Activated CD4-positive, alpha-beta T cell treated with anti-CD3 and anti-CD28 coated beads, Interleukin-2, amount 10 ng/mL, durations not matched to agents 7 days and 5 days (primary cell): ENCODE results near the gene FOXE3. TPM values are rescaled to one million over a fixed set of nuclear protein-coding genes. Genes with fewer than 3 reads are reported as not detected.

Experiments used
- CTCF ChIA-PET: fragments of 350-600 bp; sonication (Branson Sonifier 250); formaldehyde crosslinking; loops from one replicate; lab custom pipeline; 2021; ENCODE audit warnings: antibody characterized with exemption; lab: Charles Lee
- POLR2A ChIA-PET: fragments of 350-600 bp; sonication (Branson Sonifier 250); formaldehyde crosslinking; loops from one replicate; lab custom pipeline; 2021; ENCODE audit warnings: antibody characterized with exemption; lab: Charles Lee
- DNase-seq: peaks from one replicate; pipeline ENCODE4 v3.0.0-alpha.2; 2020
- H3K27ac Mint-ChIP-seq: one replicate; pipeline ENCODE4 v1.8.0; 2021; ENCODE audit warnings: mild to moderate bottlenecking, moderate library complexity, mixed read lengths
- H3K27me3 Mint-ChIP-seq: one replicate; pipeline ENCODE4 v1.8.0; 2021; ENCODE audit warnings: mixed read lengths
- H3K36me3 Mint-ChIP-seq: one replicate; pipeline ENCODE4 v1.8.0; 2021; ENCODE audit warnings: low read depth, mixed read lengths
- H3K4me1 Mint-ChIP-seq: one replicate; pipeline ENCODE4 v1.8.0; 2021; ENCODE audit warnings: mixed read lengths
- H3K4me3 Mint-ChIP-seq: one replicate; pipeline ENCODE4 v1.8.0; 2021; ENCODE audit warnings: mild to moderate bottlenecking, moderate library complexity, mixed read lengths
- H3K9me3 Mint-ChIP-seq: one replicate; pipeline ENCODE4 v1.8.0; 2021; ENCODE audit warnings: mixed read lengths
- total RNA-seq, 2 experiments: library from RNA; stranded (reverse); gene quantifications; one replicate each; pipeline ENCODE4 v1.2.3, GENCODE V29; 2021

Gene FOXE3
- total RNA-seq, 2 experiments from 2014 or later = not detected

DNA sequence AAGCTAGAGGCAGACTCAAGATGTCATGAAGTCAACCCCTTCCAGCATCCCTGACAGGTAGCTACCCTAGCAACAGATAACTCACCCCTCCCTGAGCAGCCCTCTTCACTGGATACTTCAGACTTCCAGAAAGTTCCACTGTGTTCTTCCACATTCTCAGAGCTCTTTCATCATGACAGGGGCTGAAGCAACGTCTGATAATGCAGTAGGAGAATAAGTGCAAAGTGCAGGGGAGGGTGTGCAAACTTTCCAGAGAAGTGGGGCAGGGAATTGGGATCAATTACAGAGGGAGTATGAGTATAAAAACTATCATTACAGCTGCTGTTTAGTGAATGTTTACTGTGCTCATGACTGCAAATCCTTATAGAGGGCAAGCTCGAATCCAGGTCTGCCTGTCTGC, 26.4 kb upstream of the FOXE3 start:
- CTCF ChIA-PET = interaction anchor here (0.9 to 1.7 kb wide), 7 partner anchors 12 to 323 kb away, joined by 3 to 5 read pairs (median 4); partner anchors contain the start of gene FOXD2

GRCh38 chr1:47390843-47391242, 25.2 kb upstream of the FOXE3 start:
- Mint-ChIP-seq H3K9me3 (no peaks in the 10 kb centered on the region), H3K27ac (no peak overlapping the region), H3K4me3 (no peak overlapping the region), H3K4me1 (no peaks in the 10 kb centered on the region), H3K36me3 (no peaks in the 10 kb centered on the region), H3K27me3 (peaks cover 1% of the 10 kb centered on the region)
- DNase-seq = no peak
- ChIA-PET POLR2A (no interaction called here), CTCF (interaction anchor here (1.0 to 1.7 kb wide), 3 partner anchors 12 to 329 kb away, joined by 3 to 4 read pairs (median 4); no protein-coding TSS in a partner anchor)

More for the DNA sequence above, 26.4 kb upstream of the FOXE3 start:
- no peak overlapping the region for H3K4me3 Mint-ChIP-seq
- H3K36me3 Mint-ChIP-seq = no peaks in the 10 kb centered on the region
- DNase-seq = no peak
- no peak overlapping the region for H3K27ac Mint-ChIP-seq
- POLR2A ChIA-PET = no interaction called here
- H3K4me1 Mint-ChIP-seq = no peaks in the 10 kb centered on the region
- H3K27me3 Mint-ChIP-seq = peaks cover 1% of the 10 kb centered on the region
- H3K9me3 Mint-ChIP-seq = no peaks in the 10 kb centered on the region

- CTCF ChIA-PET = no interaction called here
- POLR2A ChIA-PET = no interaction called here
- Mint-ChIP-seq H3K4me1 (no peaks in the 10 kb centered on the region), H3K36me3 (no peaks in the 10 kb centered on the region), H3K4me3 (no peak overlapping the region), H3K27ac (no peak overlapping the region), H3K9me3 (no peaks in the 10 kb centered on the region), H3K27me3 (peaks cover 1% of the 10 kb centered on the region)
- DNase-seq = no peak
Observed at GRCh38 chr1:47393141-47393540, 22.9 kb upstream of the FOXE3 start.

DNA sequence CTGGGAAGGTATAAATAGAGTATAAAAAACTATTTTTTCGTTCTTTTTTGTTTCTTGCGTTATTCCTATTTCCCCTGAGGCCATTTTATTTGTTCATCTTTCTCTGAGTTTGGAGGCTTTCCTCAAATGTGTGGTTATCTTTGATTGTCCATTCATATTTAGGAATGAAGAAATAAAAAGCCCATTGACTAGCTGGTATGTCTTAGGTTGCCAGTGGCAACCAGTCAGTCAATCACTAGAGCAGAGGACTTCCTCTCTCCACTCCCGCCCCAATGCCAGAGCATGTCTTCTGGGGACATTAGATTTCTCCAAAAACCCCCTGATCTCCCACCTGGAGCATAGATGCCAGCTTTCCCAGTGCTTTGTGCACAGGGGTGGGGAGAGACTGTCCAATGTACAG, 20.7 kb upstream of the FOXE3 start:
- POLR2A ChIA-PET = no interaction called here
- H3K4me3 Mint-ChIP-seq = no peak overlapping the region
- no peak for DNase-seq
- H3K36me3 Mint-ChIP-seq = no peaks in the 10 kb centered on the region
- CTCF ChIA-PET = interaction anchor here (1.3 kb wide), 1 partner anchor 14 kb away, joined by 3 read pairs; no protein-coding TSS in a partner anchor
- H3K27ac Mint-ChIP-seq = no peak overlapping the region
- H3K27me3 Mint-ChIP-seq = peaks cover 1% of the 10 kb centered on the region
- H3K4me1 Mint-ChIP-seq = no peaks in the 10 kb centered on the region
- no peaks in the 10 kb centered on the region for H3K9me3 Mint-ChIP-seq

- Mint-ChIP-seq H3K9me3 (no peaks in the 10 kb centered on the region), H3K4me3 (no peak overlapping the region), H3K4me1 (no peaks in the 10 kb centered on the region), H3K27me3 (peaks cover 6% of the 10 kb centered on the region), H3K36me3 (no peaks in the 10 kb centered on the region), H3K27ac (no peak overlapping the region)
- no peak for DNase-seq
- ChIA-PET POLR2A (no interaction called here), CTCF (interaction anchor here (0.6 to 1.5 kb wide), 3 partner anchors 10 to 313 kb away, joined by 3 to 4 read pairs (median 3); no protein-coding TSS in a partner anchor)
Observed at GRCh38 chr1:47396671-47397196, 19.4 kb upstream of the FOXE3 start.

DNA sequence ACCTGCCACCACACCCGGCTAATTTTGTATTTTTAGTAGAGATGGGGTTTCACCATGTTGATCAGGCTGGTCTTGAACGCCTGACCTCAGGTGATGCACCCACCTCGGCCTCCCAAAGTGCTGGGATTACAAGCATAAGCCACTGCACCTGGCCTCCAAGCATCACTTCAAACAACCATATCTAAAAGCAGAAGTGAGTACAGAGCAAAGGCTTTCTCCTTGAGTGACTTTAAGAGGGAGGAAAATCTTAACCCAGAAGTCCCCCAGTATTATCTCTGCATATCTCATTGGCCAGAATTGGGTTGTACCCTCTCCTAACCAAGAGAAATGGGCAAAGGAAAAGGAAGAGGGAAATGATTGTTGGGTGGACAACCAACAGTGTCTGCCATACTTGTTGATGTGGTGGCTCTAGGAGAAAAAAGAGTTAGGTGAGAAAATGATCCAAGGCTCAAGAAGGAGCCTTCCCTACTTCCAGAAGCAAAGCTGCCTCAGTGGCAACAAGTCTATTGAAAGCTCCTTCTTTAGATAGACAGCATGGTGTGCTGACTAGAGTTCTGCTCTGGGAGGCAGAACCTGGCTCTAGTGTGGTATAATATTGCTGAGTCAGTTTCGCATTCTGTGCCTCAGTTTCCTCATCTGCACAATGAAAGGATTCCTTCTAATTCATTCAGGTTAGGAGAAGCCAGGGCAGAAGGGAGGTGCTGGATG, 16.8 kb upstream of the FOXE3 start:
- Mint-ChIP-seq H3K36me3 (no peaks in the 10 kb centered on the region), H3K27ac (no peak overlapping the region), H3K9me3 (no peaks in the 10 kb centered on the region), H3K4me3 (no peak overlapping the region), H3K4me1 (no peaks in the 10 kb centered on the region), H3K27me3 (peaks cover 6% of the 10 kb centered on the region)
- no peak for DNase-seq
- ChIA-PET POLR2A (no interaction called here), CTCF (no interaction called here)

GRCh38 chr1:47399846-47400155, 16.3 kb upstream of the FOXE3 start:
- no peaks in the 10 kb centered on the region for H3K4me1 Mint-ChIP-seq
- no peak overlapping the region for H3K27ac Mint-ChIP-seq
- no peaks in the 10 kb centered on the region for H3K9me3 Mint-ChIP-seq
- no peaks in the 10 kb centered on the region for H3K36me3 Mint-ChIP-seq
- H3K27me3 Mint-ChIP-seq = peaks cover 6% of the 10 kb centered on the region
- POLR2A ChIA-PET = no interaction called here
- CTCF ChIA-PET = no interaction called here
- no peak overlapping the region for H3K4me3 Mint-ChIP-seq
- DNase-seq = no peak

DNA sequence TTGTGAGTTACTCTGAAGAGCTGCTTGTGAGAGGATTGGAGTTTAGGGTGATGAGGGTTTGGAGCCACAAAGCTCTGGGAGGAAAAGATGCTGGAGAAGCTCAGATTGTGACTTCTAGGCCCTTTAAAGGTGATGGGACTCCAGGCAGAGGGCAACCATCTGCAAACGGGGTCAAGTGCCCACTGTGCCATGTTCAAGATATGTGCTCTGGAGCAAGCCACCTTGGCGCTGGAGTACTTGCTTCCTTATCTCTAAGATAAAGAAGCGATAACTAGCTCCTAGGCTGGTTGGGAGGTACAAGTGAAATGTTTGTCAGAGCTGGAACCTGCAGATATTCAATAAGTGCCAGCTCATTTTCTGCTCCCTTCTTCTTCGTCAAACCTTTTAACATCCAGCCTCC, 14.3 kb upstream of the FOXE3 start:
- no peak for DNase-seq
- Mint-ChIP-seq H3K27ac (no peak overlapping the region), H3K4me3 (no peak overlapping the region), H3K27me3 (peaks cover 15% of the 10 kb centered on the region), H3K36me3 (no peaks in the 10 kb centered on the region), H3K9me3 (no peaks in the 10 kb centered on the region), H3K4me1 (no peaks in the 10 kb centered on the region)
- CTCF ChIA-PET = interaction anchor here (0.7 to 1.3 kb wide), 2 partner anchors 12 to 14 kb away, joined by 3 read pairs; no protein-coding TSS in a partner anchor
- POLR2A ChIA-PET = no interaction called here

- DNase-seq = no peak
- H3K4me3 Mint-ChIP-seq = no peak overlapping the region
- H3K27ac Mint-ChIP-seq = no peak overlapping the region
- peaks cover 15% of the 10 kb centered on the region for H3K27me3 Mint-ChIP-seq
- H3K9me3 Mint-ChIP-seq = no peaks in the 10 kb centered on the region
- H3K36me3 Mint-ChIP-seq = no peaks in the 10 kb centered on the region
- no peaks in the 10 kb centered on the region for H3K4me1 Mint-ChIP-seq
- ChIA-PET CTCF (interaction anchor here (0.6 to 1.6 kb wide), 4 partner anchors 12 to 930 kb away, joined by 3 to 4 read pairs (median 4); no protein-coding TSS in a partner anchor), POLR2A (no interaction called here)
Observed at GRCh38 chr1:47402591-47402990, 13.5 kb upstream of the FOXE3 start.

DNA sequence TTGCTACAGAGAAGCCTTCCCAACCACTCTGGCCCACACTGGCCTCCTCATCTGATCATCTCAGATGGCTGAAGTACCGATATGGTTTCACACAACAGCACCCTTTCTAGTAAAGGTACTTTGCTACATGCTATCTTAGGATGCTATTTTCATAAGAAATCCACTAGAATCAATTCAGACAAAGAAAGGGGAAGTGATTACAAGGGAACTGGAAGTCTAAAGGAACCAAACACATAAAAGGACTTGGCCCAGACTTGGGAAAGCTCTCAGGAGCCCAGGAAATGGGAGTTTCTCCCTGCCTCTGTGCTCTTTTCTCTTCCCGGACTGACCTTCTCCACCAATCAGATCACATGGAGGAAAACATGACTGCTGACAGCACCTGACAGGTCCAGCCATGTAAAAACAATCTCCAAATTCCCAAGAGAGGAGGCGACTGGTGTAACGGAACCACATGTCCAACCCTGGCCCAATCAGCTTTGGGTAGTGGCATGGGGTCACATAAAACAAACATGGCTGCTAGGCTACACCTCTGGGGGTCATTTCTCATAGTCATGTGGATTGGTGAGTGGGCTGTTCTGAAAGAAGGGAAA, 12.7 kb upstream of the FOXE3 start:
- Mint-ChIP-seq H3K4me1 (no peaks in the 10 kb centered on the region), H3K9me3 (no peaks in the 10 kb centered on the region), H3K36me3 (no peaks in the 10 kb centered on the region), H3K27me3 (peaks cover 15% of the 10 kb centered on the region), H3K27ac (no peak overlapping the region), H3K4me3 (no peak overlapping the region)
- POLR2A ChIA-PET = no interaction called here
- no peak for DNase-seq
- CTCF ChIA-PET = interaction anchor here (0.6 to 1.6 kb wide), 3 partner anchors 11 to 930 kb away, joined by 3 to 4 read pairs (median 4); no protein-coding TSS in a partner anchor

- peaks cover 15% of the 10 kb centered on the region for H3K27me3 Mint-ChIP-seq
- no peaks in the 10 kb centered on the region for H3K4me1 Mint-ChIP-seq
- ChIA-PET POLR2A (no interaction called here), CTCF (no interaction called here)
- no peak for DNase-seq
- H3K36me3 Mint-ChIP-seq = no peaks in the 10 kb centered on the region
- H3K27ac Mint-ChIP-seq = no peak overlapping the region
- no peak overlapping the region for H3K4me3 Mint-ChIP-seq
- H3K9me3 Mint-ChIP-seq = no peaks in the 10 kb centered on the region
Observed at GRCh38 chr1:47405697-47406096, 10.4 kb upstream of the FOXE3 start.

DNA sequence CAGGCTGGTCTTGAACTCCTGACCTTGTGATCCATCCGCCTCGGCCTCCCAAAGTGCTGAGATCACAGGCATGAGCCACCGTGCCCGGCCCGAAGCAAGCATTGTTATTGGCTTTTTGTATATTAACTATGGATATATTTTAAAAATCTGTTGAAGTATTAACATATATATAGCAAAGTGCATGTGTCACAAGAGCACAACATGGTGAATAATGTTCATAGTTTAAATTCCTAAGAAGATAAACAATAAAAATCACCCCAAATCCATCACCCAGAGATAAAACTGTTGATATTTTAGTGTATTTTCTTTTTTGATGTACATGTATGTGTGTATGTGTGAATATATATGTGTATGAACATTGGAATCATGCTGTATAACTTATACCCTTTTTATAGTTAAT, 9.1 kb upstream of the FOXE3 start:
- no peak for DNase-seq
- Mint-ChIP-seq H3K9me3 (no peaks in the 10 kb centered on the region), H3K36me3 (no peaks in the 10 kb centered on the region), H3K27ac (no peak overlapping the region), H3K4me3 (no peak overlapping the region), H3K27me3 (peaks cover 10% of the 10 kb centered on the region), H3K4me1 (no peaks in the 10 kb centered on the region)
- ChIA-PET CTCF (interaction anchor here (0.8 kb wide), 1 partner anchor 10 kb away, joined by 4 read pairs; no protein-coding TSS in a partner anchor), POLR2A (no interaction called here)

DNA sequence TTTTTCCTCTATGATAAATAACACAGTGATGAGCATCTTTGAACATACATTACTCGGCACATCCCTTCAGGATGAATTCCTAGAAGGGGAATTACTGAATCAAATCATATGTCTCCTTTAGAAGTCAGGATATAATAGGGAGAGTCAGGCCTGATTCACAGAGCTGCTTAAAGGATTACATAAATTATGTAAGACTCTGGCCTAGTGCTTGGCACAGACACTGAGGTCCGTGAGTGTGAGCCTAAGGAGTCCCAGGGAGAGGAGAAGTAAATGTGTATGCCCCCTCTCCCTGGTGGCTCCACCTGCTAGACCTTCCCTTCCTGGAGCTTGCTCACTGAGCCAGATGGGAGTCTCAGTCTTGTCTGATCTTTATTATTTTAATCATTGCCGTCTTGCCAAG, 8.6 kb upstream of the FOXE3 start:
- Mint-ChIP-seq H3K27me3 (peaks cover 10% of the 10 kb centered on the region), H3K27ac (no peak overlapping the region), H3K9me3 (no peaks in the 10 kb centered on the region), H3K4me3 (no peak overlapping the region), H3K36me3 (no peaks in the 10 kb centered on the region), H3K4me1 (no peaks in the 10 kb centered on the region)
- CTCF ChIA-PET = no interaction called here
- POLR2A ChIA-PET = no interaction called here
- no peak for DNase-seq
